ENCODE results near the gene NPR2. TPM values are rescaled to one million over a fixed set of nuclear protein-coding genes. Genes with fewer than 3 reads are reported as not detected.

The NPR2 gene
- total RNA-seq, 4 donors from 2014 or later = 22.0 to 35.9 (median 29.7) TPM

DNA sequence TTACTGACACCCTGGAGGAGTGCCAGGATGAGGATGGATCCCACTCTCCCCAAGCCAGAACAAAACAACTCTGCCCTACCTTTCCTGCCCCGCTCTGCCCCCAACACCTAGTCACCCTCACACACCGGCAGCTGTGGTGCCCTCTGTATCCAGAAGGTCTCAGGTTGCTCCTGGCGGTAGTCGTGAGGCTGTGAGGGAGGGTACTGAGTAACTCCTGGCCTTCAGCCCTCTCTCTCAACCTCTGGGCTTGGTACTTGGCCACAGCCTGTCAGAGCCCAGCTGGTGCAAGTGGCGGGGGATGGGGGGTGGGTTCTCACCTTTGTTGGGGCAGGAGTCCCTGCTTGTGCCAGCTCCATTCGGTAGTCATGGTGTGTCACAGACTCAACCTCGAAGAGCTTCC, 18.7 kb downstream of the NPR2 start:
- intact Hi-C loops (cut with DNase I) = no loop called here
- 93% methylated on average over 7 of the region's 7 CpGs for WGBS
- peaks cover 26 to 54% (median 46%) of the 10 kb centered on the region in 4 donors for H3K36me3 ChIP-seq
- H3K27ac ChIP-seq (replicated peaks in 1 of 4) = no peak overlapping the region
- H3K27me3 ChIP-seq = no peaks in the 10 kb centered on the region
- TF ChIP-seq POLR2AphosphoS5 (IDR thresholded peaks at IDR 0.05) (no peak), EP300 (IDR thresholded peaks at IDR 0.05) (no peak), POLR2A (IDR thresholded peaks at IDR 0.05; ENCODE audit: low read depth) (no peak)
- TF ChIP-seq, protein P1, sequence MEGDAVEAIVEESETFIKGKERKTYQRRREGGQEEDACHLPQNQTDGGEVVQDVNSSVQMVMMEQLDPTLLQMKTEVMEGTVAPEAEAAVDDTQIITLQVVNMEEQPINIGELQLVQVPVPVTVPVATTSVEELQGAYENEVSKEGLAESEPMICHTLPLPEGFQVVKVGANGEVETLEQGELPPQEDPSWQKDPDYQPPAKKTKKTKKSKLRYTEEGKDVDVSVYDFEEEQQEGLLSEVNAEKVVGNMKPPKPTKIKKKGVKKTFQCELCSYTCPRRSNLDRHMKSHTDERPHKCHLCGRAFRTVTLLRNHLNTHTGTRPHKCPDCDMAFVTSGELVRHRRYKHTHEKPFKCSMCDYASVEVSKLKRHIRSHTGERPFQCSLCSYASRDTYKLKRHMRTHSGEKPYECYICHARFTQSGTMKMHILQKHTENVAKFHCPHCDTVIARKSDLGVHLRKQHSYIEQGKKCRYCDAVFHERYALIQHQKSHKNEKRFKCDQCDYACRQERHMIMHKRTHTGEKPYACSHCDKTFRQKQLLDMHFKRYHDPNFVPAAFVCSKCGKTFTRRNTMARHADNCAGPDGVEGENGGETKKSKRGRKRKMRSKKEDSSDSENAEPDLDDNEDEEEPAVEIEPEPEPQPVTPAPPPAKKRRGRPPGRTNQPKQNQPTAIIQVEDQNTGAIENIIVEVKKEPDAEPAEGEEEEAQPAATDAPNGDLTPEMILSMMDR (IDR thresholded peaks at IDR 0.05) = no peak
- DNase-seq (ENCODE audit: extremely low spot score) = no peak
- no peaks in the 10 kb centered on the region for H3K9me3 ChIP-seq
- peaks cover 28 to 40% (median 39%) of the 10 kb centered on the region in 4 donors for H3K4me1 ChIP-seq
- H3K4me3 ChIP-seq = no peak overlapping the region

DNA sequence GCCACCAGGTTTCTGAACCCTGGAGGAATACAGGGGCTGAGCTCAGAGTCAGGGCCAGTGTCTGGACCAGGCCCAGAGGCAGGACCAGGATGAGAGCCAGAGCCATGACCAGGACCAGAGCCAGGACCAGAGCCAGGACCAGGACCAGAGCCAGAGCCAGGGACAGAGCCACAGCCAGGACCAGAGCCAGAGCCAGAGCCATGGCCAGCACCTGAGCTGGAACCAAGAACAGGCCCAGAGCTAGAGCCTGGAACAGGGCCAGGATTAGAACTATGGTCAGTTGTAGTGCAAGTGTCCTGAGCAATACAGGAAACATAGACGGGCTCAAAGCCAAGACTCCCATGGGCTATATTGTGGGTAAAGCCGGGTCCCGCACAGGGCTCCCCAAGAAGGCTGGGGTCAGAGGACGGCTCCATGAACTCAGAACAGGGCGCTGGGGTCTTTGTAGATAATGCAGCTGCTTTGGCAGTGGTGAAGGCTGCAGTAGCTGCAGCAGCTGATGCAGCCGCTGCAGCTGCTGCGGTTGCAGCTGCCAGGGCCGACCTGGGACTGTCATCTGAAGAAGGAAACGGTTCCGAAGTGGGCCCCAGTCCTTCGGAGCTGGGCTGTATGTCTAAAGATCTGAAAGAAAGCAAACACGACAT, 20.1 kb downstream of the NPR2 start:
- Histone ChIP-seq H3K9me3 (no peaks in the 10 kb centered on the region), H3K4me1 (peaks cover 30 to 47% (median 44%) of the 10 kb centered on the region in 4 donors), H3K36me3 (peaks cover 16 to 40% (median 34%) of the 10 kb centered on the region in 4 donors), H3K27ac (replicated peaks in 1 of 4) (peak overlapping the region; percentile 94 to 100 (median 96)), H3K4me3 (peak overlapping the region; percentile 52 to 65 (median 58)), H3K27me3 (no peaks in the 10 kb centered on the region)
- no CpG with 5 or more reads among the region's 12 CpGs for WGBS
- TF ChIP-seq, protein P1 (IDR thresholded peaks at IDR 0.05) = no peak
- no peak for TF ChIP-seq EP300 (IDR thresholded peaks at IDR 0.05)
- TF ChIP-seq POLR2A (IDR thresholded peaks at IDR 0.05; ENCODE audit: low read depth) = no peak
- TF ChIP-seq POLR2AphosphoS5 (IDR thresholded peaks at IDR 0.05) = no peak
- intact Hi-C loops (cut with DNase I) = no loop called here
- no peak for DNase-seq (ENCODE audit: extremely low spot score)

DNA sequence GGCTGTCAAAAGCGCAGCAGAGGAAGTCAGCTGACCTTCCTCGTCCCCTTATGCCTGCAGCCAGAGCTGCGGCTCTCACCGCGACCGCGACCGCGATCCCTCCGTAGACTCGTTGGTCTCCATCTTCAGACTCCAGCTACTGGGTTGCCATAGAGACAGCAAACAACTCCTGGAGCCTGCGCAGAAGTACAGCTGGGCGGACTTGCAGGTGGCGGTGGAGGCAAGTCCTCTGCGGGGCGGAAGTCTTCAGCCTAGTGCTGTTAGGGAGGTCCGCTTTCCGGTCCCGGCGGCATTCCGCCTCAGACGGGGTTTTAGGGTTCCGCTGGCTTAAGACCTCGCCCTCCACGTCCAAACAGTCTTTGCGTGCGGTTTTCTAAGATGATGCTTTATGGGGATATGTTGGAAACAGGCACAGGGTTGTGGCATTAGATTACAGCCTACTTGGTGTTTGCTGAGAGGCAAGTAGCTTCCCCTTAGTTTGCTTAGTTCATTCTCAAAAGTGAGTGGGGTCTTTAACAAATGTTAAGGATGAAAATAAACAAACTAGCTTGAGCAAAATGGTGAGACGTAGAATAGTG, 20.7 kb downstream of the NPR2 start, which contains the start of gene SPAG8:
Gene SPAG8 (minus strand): TSS at position 238 of the 578 bp plus-strand sequence. CDS start 115 bp downstream, at position 123.
- Histone ChIP-seq H3K27me3 (no peaks in the 10 kb centered on the region), H3K36me3 (peaks cover 10 to 34% (median 27%) of the 10 kb centered on the region in 4 donors), H3K27ac (replicated peaks in 1 of 4) (peak within 1 kb of the TSS; percentile 94 to 100 (median 96)), H3K4me1 (peaks cover 30 to 47% (median 44%) of the 10 kb centered on the region in 4 donors), H3K4me3 (peak within 1 kb of the TSS; percentile 52 to 65 (median 58)), H3K9me3 (no peaks in the 10 kb centered on the region)
- 2% methylated on average over 15 of the region's 28 CpGs for WGBS
- intact Hi-C loops (cut with DNase I) = no loop called here
- TF ChIP-seq POLR2AphosphoS5 (IDR thresholded peaks at IDR 0.05) = peak; percentile 69 to 91
- no peak for TF ChIP-seq EP300 (IDR thresholded peaks at IDR 0.05)
- TF ChIP-seq POLR2A (IDR thresholded peaks at IDR 0.05; ENCODE audit: low read depth) = no peak
- TF ChIP-seq, protein P1 (IDR thresholded peaks at IDR 0.05) = peak in 1 of 3 experiments; percentile 3
- peak; percentile 97 for DNase-seq (ENCODE audit: extremely low spot score)

DNA sequence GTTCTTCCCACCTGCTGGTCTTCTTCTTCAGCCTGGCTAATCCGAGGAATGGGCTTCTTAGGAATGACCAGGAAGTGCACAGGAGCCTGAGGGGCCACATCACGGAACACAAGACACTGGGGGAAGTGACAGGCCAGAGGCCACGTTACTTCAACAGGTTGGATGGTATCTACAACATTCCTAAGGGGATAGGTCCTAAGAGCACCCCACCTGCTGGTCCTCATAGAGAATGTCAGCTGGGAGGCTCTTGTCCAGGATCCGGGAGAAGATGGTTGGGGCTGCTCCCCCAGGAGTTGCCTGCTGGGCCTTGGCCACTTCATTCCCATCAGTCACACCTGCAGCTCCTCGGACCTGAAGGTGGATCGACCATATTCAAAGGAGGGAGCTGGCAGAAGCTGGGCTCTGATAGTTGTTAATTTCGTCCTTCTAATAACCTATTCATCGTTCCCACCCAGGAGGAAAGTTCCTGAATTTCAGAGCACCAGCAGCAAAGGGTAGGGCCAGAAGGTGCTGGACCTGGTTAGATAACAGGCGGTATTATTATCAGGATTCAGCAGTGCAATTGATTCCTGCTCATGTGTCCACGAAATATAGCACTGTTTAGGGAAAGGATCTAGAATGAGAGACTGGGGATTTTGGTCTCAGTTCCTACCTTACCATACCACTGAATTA, 22.2 kb downstream of the NPR2 start:
- intact Hi-C loops (cut with DNase I) = no loop called here
- no peaks in the 10 kb centered on the region for H3K9me3 ChIP-seq
- peaks cover 30 to 47% (median 44%) of the 10 kb centered on the region in 4 donors for H3K4me1 ChIP-seq
- no peaks in the 10 kb centered on the region for H3K27me3 ChIP-seq
- WGBS = 85% methylated on average over 9 of the region's 10 CpGs
- H3K36me3 ChIP-seq = peaks cover 0 to 20% (median 15%) of the 10 kb centered on the region in 4 donors
- TF ChIP-seq POLR2AphosphoS5 (IDR thresholded peaks at IDR 0.05) (no peak), EP300 (IDR thresholded peaks at IDR 0.05) (no peak)
- TF ChIP-seq, protein P1 (IDR thresholded peaks at IDR 0.05) = peak in 2 of 3 experiments; percentile 14 to 27
- peak overlapping the region in 2 of 4 donors; percentile 76 to 92 for H3K4me3 ChIP-seq
- DNase-seq (ENCODE audit: extremely low spot score) = no peak
- peak overlapping the region; percentile 94 to 100 (median 96) for H3K27ac ChIP-seq (replicated peaks in 1 of 4)
